Activated naive CD4-positive, alpha-beta T cell treated with anti-CD3 and anti-CD28 coated beads, Interleukin-2, amount 50 U/mL, for 24 hours (primary cell): ENCODE measurements around the gene CD82.

ENCODE experiments used
- H3K27ac Mint-ChIP-seq: one replicate; pipeline ENCODE4 v1.8.0; 2021; ENCODE audit warnings: mild to moderate bottlenecking, mixed read lengths
- H3K27me3 Mint-ChIP-seq: one replicate; pipeline ENCODE4 v1.8.0; 2021; ENCODE audit warnings: mixed read lengths
- H3K36me3 Mint-ChIP-seq: one replicate; pipeline ENCODE4 v1.8.0; 2021; ENCODE audit warnings: mixed read lengths
- H3K4me1 Mint-ChIP-seq: one replicate; pipeline ENCODE4 v1.8.0; 2021; ENCODE audit warnings: mixed read lengths
- H3K4me3 Mint-ChIP-seq: one replicate; pipeline ENCODE4 v1.8.0; 2021; ENCODE audit warnings: mild to moderate bottlenecking, mixed read lengths
- H3K9me3 Mint-ChIP-seq: one replicate; pipeline ENCODE4 v1.8.0; 2021; ENCODE audit warnings: mixed read lengths

Gene CD82, protein sequence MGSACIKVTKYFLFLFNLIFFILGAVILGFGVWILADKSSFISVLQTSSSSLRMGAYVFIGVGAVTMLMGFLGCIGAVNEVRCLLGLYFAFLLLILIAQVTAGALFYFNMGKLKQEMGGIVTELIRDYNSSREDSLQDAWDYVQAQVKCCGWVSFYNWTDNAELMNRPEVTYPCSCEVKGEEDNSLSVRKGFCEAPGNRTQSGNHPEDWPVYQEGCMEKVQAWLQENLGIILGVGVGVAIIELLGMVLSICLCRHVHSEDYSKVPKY

DNA sequence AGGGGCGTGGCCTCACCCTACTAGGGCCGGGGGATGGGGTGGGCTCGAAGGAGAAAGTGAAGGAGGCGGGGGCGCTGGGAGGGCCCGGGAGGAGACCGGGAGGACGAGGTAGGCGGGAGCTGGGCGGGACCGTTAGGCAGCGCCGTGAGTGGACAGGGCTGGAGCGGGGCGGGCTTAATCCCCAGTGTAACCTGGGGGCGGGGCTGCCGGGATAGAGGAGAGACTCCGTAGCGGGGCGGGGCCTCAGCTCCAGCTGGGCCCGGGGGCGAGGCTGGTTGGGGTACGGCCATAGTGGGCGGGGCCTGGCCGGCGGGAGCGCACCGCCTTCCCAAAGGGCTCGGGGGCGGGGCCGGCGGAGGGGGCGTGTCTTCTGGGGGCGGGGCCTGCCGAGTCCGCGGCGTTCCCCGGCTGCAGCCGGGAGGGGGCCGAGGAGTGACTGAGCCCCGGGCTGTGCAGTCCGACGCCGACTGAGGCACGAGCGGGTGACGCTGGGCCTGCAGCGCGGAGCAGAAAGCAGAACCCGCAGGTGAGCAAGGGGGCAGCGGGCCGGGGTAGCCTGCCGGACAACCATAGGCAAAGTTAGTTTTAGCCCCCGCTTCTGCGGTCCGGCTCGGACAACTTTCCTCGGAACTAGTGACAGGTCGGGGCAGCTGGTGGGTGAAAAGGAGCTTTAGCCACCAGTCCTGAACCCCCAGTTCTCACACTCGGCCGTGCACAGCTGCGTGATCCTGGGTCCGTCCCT is at the start of gene CD82:
Gene CD82, plus strand, starts transcription at position 453 of the 742 bp plus-strand sequence. CDS start 29,000 bp downstream, outside the sequence.
- peaks cover 21% of the 10 kb centered on the region for H3K36me3 Mint-ChIP-seq
- peak within 1 kb of the TSS; percentile 97 for H3K4me3 Mint-ChIP-seq
- H3K9me3 Mint-ChIP-seq = no peaks in the 10 kb centered on the region
- H3K4me1 Mint-ChIP-seq = peaks cover 56% of the 10 kb centered on the region
- peak within 1 kb of the TSS; percentile 96 for H3K27ac Mint-ChIP-seq
- no peaks in the 10 kb centered on the region for H3K27me3 Mint-ChIP-seq

GRCh38 chr11:44516688-44517507 is 48.6 kb upstream of the CD82 start:
- Mint-ChIP-seq H3K36me3 (no peaks in the 10 kb centered on the region), H3K9me3 (no peaks in the 10 kb centered on the region), H3K27ac (no peak overlapping the region), H3K4me3 (no peak overlapping the region), H3K4me1 (no peaks in the 10 kb centered on the region), H3K27me3 (peaks cover 4% of the 10 kb centered on the region)

- Mint-ChIP-seq H3K4me1 (no peaks in the 10 kb centered on the region), H3K4me3 (no peak overlapping the region), H3K9me3 (no peaks in the 10 kb centered on the region), H3K27ac (no peak overlapping the region), H3K36me3 (no peaks in the 10 kb centered on the region), H3K27me3 (peaks cover 4% of the 10 kb centered on the region)
Measured at GRCh38 chr11:44517541-44517940, 47.9 kb upstream of the CD82 start.

DNA sequence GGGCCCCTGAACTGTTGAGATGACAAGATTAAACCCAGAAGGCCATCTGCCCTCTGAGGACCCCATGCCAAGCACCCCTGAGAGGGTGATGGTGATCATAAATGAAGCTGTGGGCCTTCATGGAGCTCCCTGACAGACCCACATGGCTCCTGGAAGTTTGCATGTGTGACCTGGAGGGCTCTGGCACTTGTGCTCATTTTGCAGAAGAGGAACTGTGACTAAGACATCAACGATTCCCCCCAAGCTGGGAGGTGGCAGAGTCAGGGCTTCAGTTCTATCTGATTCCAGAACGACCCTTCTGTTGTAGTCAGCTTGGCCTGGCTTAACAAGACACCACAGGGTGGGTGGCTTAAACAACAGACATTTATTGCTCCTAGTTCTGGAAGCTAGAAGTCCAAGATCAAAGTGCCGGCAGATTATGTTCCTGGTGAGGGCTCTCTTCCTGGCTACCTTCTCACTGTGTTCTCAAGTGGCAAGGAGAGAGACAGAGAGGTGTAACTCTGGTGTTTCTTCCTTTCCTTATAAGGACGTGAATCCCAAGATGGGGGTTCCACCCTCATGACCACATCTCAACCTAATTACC is 46.4 kb upstream of the CD82 start:
- Mint-ChIP-seq H3K27ac (no peak overlapping the region), H3K4me1 (no peaks in the 10 kb centered on the region), H3K36me3 (no peaks in the 10 kb centered on the region), H3K9me3 (no peaks in the 10 kb centered on the region), H3K27me3 (peaks cover 4% of the 10 kb centered on the region), H3K4me3 (no peak overlapping the region)

DNA sequence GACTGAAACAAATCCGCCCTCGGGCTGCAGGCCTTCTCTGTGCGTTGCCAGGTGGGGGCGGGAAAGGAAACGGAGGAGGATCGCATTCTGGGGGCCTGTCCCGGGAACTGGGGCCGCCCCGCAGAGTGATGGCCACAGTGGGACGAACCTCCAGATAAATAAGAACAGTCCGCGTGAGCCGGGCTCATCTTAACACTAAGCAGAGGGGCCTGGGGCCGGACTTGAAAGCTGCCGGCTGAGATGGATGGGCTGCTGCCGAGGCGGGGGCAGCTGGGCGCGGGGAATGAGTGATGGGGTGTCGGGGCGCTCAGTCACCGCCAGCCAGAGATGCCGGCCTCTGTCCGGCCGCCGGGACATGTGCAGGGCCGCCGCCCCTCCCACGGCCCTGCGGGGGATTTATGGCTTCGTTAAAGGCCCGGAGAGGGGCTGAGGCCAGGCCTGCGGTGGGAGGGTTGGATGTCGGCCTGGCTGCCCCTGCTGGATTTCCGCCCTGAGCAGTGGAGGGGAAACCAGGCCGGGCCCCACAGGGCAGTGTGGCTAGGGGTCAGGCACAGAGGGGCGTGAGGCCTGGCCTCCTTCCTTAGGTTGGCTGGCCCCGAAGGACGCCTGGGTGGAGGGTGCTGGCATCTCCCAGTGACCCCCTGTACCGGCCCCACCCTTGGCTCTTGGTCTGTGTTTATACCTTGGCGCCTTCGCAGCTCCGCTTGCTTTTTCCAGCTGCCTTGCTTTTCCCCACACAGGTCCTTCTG is 45.3 kb upstream of the CD82 start:
- no peaks in the 10 kb centered on the region for H3K4me1 Mint-ChIP-seq
- no peaks in the 10 kb centered on the region for H3K9me3 Mint-ChIP-seq
- no peaks in the 10 kb centered on the region for H3K36me3 Mint-ChIP-seq
- peaks cover 4% of the 10 kb centered on the region for H3K27me3 Mint-ChIP-seq
- H3K27ac Mint-ChIP-seq = no peak overlapping the region
- H3K4me3 Mint-ChIP-seq = no peak overlapping the region

DNA sequence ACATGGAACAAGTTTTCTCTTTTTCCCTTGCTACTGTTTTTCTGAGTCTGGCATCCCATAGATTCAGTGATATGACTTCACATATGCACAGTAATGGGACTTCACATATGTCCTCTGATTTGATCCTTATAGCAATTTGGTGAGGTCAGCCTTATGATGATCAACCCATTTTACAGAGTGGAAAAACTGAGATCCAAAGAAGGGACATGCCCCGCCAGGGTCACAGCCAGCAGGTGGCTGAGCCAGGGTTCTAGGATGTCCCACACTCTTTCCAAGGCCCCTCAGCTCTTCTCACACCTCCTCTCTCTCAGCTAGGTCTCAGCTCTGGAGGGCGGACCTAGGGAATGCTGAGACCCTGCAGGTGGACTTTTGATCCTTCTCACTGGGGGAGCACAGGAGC is 44.3 kb upstream of the CD82 start:
- Mint-ChIP-seq H3K9me3 (no peaks in the 10 kb centered on the region), H3K4me1 (no peaks in the 10 kb centered on the region), H3K4me3 (no peak overlapping the region), H3K27ac (no peak overlapping the region), H3K27me3 (peaks cover 4% of the 10 kb centered on the region), H3K36me3 (no peaks in the 10 kb centered on the region)

DNA sequence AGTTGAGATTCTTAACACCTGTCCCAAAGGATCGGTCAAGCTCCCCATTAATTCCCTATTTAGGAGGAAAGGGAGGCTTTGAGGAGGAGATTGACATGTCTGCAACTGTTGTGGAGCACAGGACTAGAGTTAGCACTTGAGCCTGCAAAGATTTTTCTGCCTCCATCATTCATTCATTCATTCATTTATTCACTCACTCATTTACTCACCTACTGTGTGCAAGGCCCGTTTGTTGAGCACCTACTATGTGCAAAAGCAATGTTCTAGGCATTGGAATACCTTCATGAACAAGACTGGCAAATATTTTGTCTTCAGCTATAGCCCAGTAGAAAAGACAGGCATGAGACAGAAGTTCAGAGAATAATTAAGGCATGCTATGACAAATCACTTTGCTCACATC is 43.2 kb upstream of the CD82 start:
- Mint-ChIP-seq H3K27me3 (peaks cover 4% of the 10 kb centered on the region), H3K27ac (no peak overlapping the region), H3K4me3 (no peak overlapping the region), H3K36me3 (no peaks in the 10 kb centered on the region), H3K4me1 (no peaks in the 10 kb centered on the region), H3K9me3 (no peaks in the 10 kb centered on the region)

DNA sequence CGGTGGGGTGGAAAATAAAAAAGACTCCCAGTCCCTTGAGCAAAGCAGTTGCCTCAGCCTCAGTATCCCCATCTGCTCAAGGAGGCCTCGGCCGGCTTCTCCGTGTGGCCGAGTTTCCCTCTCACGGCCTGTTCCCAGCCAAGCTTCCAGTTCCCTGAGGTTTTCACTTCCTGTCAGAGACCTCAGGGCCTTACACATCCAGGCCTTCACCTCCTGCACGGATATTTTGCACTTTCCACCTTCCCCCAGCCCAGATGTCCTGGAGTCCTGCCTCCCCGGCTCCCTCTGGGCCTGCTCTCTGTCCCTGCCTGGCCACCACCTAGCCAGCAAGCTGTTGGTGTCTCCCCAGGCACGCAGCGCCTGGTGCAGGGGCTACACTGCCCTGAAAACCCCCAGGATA is 41.1 kb upstream of the CD82 start:
- no peaks in the 10 kb centered on the region for H3K36me3 Mint-ChIP-seq
- peaks cover 2% of the 10 kb centered on the region for H3K27me3 Mint-ChIP-seq
- no peak overlapping the region for H3K27ac Mint-ChIP-seq
- H3K9me3 Mint-ChIP-seq = no peaks in the 10 kb centered on the region
- no peaks in the 10 kb centered on the region for H3K4me1 Mint-ChIP-seq
- H3K4me3 Mint-ChIP-seq = no peak overlapping the region

DNA sequence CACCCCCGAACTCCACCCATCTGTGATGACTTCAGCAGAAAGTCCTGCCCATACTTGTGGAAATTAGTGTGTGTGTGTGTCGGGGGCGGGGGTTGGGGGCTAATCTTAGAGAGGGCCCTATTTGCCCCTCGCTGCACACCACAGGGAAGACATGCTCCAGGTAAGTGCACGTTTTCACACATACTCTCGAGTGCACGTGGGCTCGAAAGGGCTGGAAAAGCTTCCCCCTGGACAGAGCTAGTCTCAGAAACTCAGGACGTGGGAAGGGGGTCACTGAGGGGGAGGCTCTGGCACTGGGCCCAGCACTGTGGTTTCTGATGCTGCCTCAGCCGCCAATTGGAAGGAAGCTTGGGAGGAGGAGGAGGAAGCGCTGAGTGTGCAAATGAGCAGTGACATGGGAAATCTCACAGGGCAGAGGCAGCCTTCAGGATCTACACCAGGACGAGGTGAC is 40.7 kb upstream of the CD82 start:
- no peak overlapping the region for H3K4me3 Mint-ChIP-seq
- no peaks in the 10 kb centered on the region for H3K36me3 Mint-ChIP-seq
- peaks cover under 1% of the 10 kb centered on the region for H3K4me1 Mint-ChIP-seq
- H3K27ac Mint-ChIP-seq = no peak overlapping the region
- no peaks in the 10 kb centered on the region for H3K9me3 Mint-ChIP-seq
- peaks cover 2% of the 10 kb centered on the region for H3K27me3 Mint-ChIP-seq

- no peak overlapping the region for H3K4me3 Mint-ChIP-seq
- H3K27me3 Mint-ChIP-seq = peaks cover 2% of the 10 kb centered on the region
- peaks cover 9% of the 10 kb centered on the region for H3K4me1 Mint-ChIP-seq
- no peak overlapping the region for H3K27ac Mint-ChIP-seq
- no peaks in the 10 kb centered on the region for H3K9me3 Mint-ChIP-seq
- H3K36me3 Mint-ChIP-seq = no peaks in the 10 kb centered on the region
Measured at GRCh38 chr11:44525473-44526252, 39.8 kb upstream of the CD82 start.

DNA sequence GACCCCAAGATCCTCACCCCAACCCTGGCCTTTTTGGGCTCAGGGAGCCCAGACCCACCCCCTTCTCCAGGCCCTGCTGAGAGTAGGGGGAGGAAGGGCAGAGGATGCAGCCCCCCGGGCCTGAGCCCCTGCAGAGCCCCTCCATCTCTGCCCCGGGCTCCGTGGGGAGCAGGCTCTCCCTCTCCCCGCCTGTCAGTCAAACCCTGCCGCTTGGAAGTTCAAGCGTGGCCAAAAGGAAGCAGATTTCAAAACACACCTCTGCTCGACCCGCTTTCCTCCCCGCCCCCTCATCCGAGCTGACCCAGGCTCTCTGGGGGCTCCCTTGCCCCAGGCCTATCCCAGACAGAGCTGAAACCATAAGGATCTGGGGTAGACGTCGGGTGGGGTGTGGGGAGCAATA is 39.0 kb upstream of the CD82 start:
- no peak overlapping the region for H3K4me3 Mint-ChIP-seq
- peaks cover 11% of the 10 kb centered on the region for H3K4me1 Mint-ChIP-seq
- H3K27me3 Mint-ChIP-seq = no peaks in the 10 kb centered on the region
- no peaks in the 10 kb centered on the region for H3K36me3 Mint-ChIP-seq
- H3K9me3 Mint-ChIP-seq = no peaks in the 10 kb centered on the region
- H3K27ac Mint-ChIP-seq = no peak overlapping the region

DNA sequence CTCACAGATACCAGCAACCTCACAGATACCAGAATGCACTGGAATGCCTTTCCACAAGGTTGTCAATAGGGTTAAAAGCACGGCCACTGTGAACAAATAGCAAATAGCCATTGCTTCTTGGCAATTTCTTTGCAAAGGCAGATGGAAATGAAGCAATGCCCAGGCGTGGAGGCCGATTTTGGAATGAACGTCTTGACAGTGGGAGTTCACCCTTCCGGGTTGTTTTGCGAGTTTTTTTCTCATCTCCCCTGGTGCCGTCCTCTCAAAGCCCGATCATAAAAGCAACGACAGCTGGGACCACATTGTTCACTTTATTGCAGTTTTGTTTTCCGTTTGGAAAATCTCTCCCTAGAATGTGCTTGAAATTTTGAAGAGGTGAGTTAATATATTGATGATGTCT is 38.0 kb upstream of the CD82 start:
- Mint-ChIP-seq H3K27me3 (no peaks in the 10 kb centered on the region), H3K9me3 (no peaks in the 10 kb centered on the region), H3K27ac (peak overlapping the region; percentile 74), H3K36me3 (no peaks in the 10 kb centered on the region), H3K4me3 (no peak overlapping the region), H3K4me1 (peaks cover 11% of the 10 kb centered on the region)

- Mint-ChIP-seq H3K4me3 (no peak overlapping the region), H3K36me3 (no peaks in the 10 kb centered on the region), H3K27ac (no peak overlapping the region), H3K9me3 (no peaks in the 10 kb centered on the region), H3K4me1 (peaks cover 11% of the 10 kb centered on the region), H3K27me3 (no peaks in the 10 kb centered on the region)
Measured at GRCh38 chr11:44528103-44528502, 37.4 kb upstream of the CD82 start.

DNA sequence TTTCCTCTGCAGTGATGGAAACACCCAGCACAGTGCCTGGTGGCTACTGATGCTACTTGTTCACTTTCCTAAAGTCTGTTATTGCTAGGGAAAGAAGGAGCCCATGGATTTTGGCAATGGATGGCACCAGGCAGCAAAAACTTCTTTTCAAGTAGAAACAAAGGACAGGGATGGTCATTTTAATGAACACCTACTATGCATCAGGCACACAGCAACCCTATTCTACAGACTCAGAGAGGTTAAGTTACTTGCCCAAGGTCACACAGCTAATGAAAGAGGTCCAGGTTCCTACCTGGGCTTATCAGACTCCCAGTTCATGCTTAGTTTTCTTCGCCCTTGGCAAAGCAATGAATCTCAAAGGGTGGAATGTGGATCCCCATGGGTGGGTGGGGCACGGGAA is 36.9 kb upstream of the CD82 start:
- Mint-ChIP-seq H3K27ac (no peak overlapping the region), H3K9me3 (no peaks in the 10 kb centered on the region), H3K4me3 (no peak overlapping the region), H3K36me3 (no peaks in the 10 kb centered on the region), H3K27me3 (no peaks in the 10 kb centered on the region), H3K4me1 (peaks cover 11% of the 10 kb centered on the region)
